Pancreas (tissue), 10 donors: ENCODE data around the gene SLC25A13. TPM values are rescaled to one million over a fixed set of nuclear protein-coding genes. Genes with fewer than 3 reads are reported as not detected.

ENCODE experiments used
- ATAC-seq, 4 donors: fragments of 200-7000 bp; cut with Tn5 transposase; one replicate each; pipeline versions ENCODE4 v1.8.0 to v1.9.1; 2020; ENCODE audit warnings: mild to moderate bottlenecking in 4 of 4, moderate library complexity in 4 of 4
- DNase-seq, 6 donors: peaks; one replicate each; pipeline ENCODE4 v3.0.0-alpha.2; 2020
- FAIRE-seq: peaks from 2 replicates; lab custom pipeline; 2012; peaks lifted over from hg19 to GRCh38; lab: Jason Lieb, UNC
- H3K27ac ChIP-seq, 4 donors: fragments of 200-600 bp; sonication (generic); 1 replicate in 3 of 4; 2 replicates in 1 of 4; pipeline versions ENCODE4 v1.5.0 to v1.8.0; 2020
- H3K27me3 ChIP-seq, 4 donors: fragments of 200-600 bp; one replicate each; pipeline ENCODE4 v1.8.0; 2021
- H3K36me3 ChIP-seq, 3 donors: fragments of 200-600 bp; sonication (generic) in 1 of 3; one replicate each; pipeline versions ENCODE4 v1.5.0 to v1.8.0; 2020 to 2021
- H3K4me1 ChIP-seq, 3 donors: fragments of 200-600 bp; one replicate each; pipeline ENCODE4 v1.8.0; 2021
- H3K4me3 ChIP-seq, 4 donors: fragments of 200-600 bp; sonication (generic) in 2 of 4; one replicate each; pipeline versions ENCODE4 v1.5.0 to v1.8.0; 2020 to 2021
- H3K9me3 ChIP-seq, 4 donors: fragments of 200-600 bp; one replicate each; pipeline ENCODE4 v1.8.0; 2021
- WGBS, 2 donors: extraction: QIAGEN DNeasy Blood & Tissue Kit; methylation state at CpG; one replicate each; pipeline ENCODE4 v1.1.7; 2013; 5-methylcytosine and 5-hydroxymethylcytosine counted together
- intact Hi-C, 3 donors: fragments of 100-400 bp; cut with DNase I; formaldehyde crosslinking; loops; one replicate each; pipeline versions ENCODE4 v1.11.1 to v1.14.2; 2022
- polyA plus RNA-seq, 2 donors: library from polyadenylated mRNA; stranded (reverse); fragments of 200-250 nt; gene quantifications; one replicate each; pipeline ENCODE4 v1.2.3, GENCODE V29; 2013
- total RNA-seq, 6 donors: library from RNA; stranded (reverse); fragmentation: NEBNext Ultra II Directional in 4 of 6; extraction: Animal tissue kit (Norgen Biotek cat#: 25700) in 4 of 6; gene quantifications; one replicate each; pipeline versions ENCODE4 v1.2.1 to v1.2.4, GENCODE V29; 2021 to 2023
- TF ChIP-seq, protein P1 (sequence below), 4 donors: fragments of 200-600 bp; sonication (generic) in 3 of 4; IDR thresholded peaks; one replicate each; pipeline versions ENCODE4 v1.5.0 to v1.8.0; 2021; ENCODE audit warnings: antibody characterized with exemption in 4 of 4
- donor health status: healthy with polysubstance abuse.
- donor health status: DM: no; HTN: no; CAD: no; lungs with moderate emphysema.
- donor health status: DM: no; HTN: no; CAD: no.
- donor health status: control.
- donor health status: control.
- donor health status: Bipolar disorder and iron deficiency.
- donor health status: DM: yes; HTN: yes; CAD: no.
- donor health status: DM: no; HTN: no; CAD: no.
- donor health status: DM: no; HTN: no; CAD: no.
- donor health status: DM: yes; HTN: yes; CAD: no.

Gene SLC25A13
- total and polyA plus RNA-seq, 8 donors: 4.2 to 15.0 (median 11.0) TPM

DNA sequence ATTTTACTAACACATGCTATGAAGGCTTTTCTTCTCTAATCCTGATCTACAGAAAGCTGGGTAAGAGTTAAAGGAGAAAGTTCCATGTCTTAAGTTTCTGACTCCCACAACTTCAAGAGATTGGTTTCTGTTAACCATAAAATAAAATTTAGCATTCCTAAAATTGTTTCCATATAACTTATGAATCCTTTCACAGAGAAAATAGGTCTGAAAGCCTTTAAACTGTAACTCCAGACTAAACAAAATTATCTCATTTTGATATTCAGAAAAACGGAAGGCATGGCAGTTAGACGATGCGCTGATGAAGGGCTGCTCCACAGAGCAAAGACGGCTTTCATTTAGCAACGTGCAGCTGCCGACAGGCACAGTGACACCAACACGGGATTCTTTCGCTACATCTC is 133.3 kb downstream of the SLC25A13 start:
- FAIRE-seq (no peak), DNase-seq (no peak), ATAC-seq (no peak)
- TF ChIP-seq, protein P1, sequence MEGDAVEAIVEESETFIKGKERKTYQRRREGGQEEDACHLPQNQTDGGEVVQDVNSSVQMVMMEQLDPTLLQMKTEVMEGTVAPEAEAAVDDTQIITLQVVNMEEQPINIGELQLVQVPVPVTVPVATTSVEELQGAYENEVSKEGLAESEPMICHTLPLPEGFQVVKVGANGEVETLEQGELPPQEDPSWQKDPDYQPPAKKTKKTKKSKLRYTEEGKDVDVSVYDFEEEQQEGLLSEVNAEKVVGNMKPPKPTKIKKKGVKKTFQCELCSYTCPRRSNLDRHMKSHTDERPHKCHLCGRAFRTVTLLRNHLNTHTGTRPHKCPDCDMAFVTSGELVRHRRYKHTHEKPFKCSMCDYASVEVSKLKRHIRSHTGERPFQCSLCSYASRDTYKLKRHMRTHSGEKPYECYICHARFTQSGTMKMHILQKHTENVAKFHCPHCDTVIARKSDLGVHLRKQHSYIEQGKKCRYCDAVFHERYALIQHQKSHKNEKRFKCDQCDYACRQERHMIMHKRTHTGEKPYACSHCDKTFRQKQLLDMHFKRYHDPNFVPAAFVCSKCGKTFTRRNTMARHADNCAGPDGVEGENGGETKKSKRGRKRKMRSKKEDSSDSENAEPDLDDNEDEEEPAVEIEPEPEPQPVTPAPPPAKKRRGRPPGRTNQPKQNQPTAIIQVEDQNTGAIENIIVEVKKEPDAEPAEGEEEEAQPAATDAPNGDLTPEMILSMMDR (IDR thresholded peaks at IDR 0.05): no peak
- Histone ChIP-seq H3K4me3 (no peak overlapping the region), H3K27ac (no peak overlapping the region), H3K27me3 (no peaks in the 10 kb centered on the region), H3K4me1 (peaks cover 0 to 5% (median 0%) of the 10 kb centered on the region in 3 donors), H3K9me3 (no peaks in the 10 kb centered on the region), H3K36me3 (peaks cover 0 to 27% (median 3%) of the 10 kb centered on the region in 3 donors)
- intact Hi-C loops: no loop called here
- WGBS, 2 donors: 82 to 83% methylated on average over 8 of the region's 8 CpGs

DNA sequence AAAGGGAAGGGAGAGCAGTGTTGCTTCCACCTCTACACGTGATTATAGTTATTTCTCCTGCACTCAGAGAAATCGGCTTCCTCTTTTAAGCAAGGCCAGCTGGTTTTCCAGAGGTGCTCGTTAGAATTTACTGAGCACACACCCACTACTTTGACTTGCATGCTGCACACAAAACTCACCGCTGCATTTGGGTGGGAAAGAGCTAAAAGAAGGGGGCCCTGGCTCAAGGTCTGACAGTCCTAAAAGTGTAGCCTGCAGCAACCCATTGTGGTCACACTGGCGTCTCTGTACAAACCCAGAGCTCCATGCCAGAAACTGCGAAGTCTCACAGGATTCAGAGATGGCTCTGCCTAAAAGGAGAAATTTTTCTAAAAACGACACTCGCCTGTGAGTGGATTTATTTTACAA is 133.7 kb downstream of the SLC25A13 start:
- Histone ChIP-seq H3K36me3 (peaks cover 0 to 31% (median 3%) of the 10 kb centered on the region in 3 donors), H3K27me3 (no peaks in the 10 kb centered on the region), H3K27ac (no peak overlapping the region), H3K4me3 (no peak overlapping the region), H3K9me3 (no peaks in the 10 kb centered on the region), H3K4me1 (peaks cover 0 to 5% (median 0%) of the 10 kb centered on the region in 3 donors)
- ATAC-seq: no peak
- WGBS, 2 donors: 82 to 88% methylated on average over 8 of the region's 8 CpGs
- DNase-seq: no peak
- intact Hi-C loops: no loop called here
- TF ChIP-seq, protein P1 (IDR thresholded peaks at IDR 0.05): no peak
- FAIRE-seq: no peak

DNA sequence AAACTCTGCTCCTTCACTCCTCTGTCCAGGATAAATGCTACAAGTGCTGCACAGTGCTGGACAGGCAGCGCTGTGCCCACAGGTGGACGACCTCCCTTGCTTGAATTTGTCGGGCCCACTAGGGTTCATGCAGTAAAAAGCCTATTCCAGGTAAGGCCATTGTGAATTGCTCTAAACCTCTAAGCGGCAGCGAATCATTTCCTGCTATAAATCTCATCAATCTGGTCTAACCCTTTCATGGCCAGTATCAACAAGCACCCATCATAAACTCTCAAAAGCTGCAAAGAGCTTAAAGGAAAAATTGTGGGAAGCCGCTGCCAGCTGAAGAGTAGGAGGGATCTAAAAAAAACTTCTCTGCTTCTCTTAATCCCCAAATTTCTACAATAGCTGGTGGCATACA is 134.2 kb downstream of the SLC25A13 start:
- no peak for ATAC-seq
- 73 to 79% methylated on average over 6 of the region's 6 CpGs for WGBS, 2 donors
- peaks cover 0 to 5% (median 0%) of the 10 kb centered on the region in 3 donors for H3K4me1 ChIP-seq
- H3K4me3 ChIP-seq: no peak overlapping the region
- peaks cover 0 to 31% (median 3%) of the 10 kb centered on the region in 3 donors for H3K36me3 ChIP-seq
- FAIRE-seq: no peak
- H3K27ac ChIP-seq: no peak overlapping the region
- TF ChIP-seq, protein P1 (IDR thresholded peaks at IDR 0.05): no peak
- no peak for DNase-seq
- H3K27me3 ChIP-seq: no peaks in the 10 kb centered on the region
- intact Hi-C loops: no loop called here
- H3K9me3 ChIP-seq: no peaks in the 10 kb centered on the region

DNA sequence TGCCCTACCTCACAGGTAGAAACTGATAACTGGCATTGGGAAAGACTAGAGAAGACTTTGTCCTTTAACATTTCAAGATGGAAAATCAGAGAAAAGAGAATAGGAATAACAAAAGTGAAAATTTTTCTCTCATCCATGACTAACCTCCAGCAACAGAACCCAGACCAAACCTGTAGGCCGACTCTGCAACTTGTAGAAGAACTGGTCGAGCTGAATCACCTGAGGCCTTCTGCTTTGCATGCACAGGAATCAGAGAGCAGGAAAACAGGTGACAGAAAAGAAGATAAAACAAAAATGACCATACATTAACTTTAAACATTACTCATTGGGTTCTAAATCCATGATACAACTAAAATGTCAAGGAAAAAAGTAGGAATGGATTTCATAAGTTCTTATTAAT is 137.1 kb downstream of the SLC25A13 start:
- TF ChIP-seq, protein P1 (IDR thresholded peaks at IDR 0.05): no peak
- Histone ChIP-seq H3K9me3 (no peaks in the 10 kb centered on the region), H3K27me3 (no peaks in the 10 kb centered on the region), H3K27ac (no peak overlapping the region), H3K4me1 (peaks cover 0 to 5% (median 0%) of the 10 kb centered on the region in 3 donors), H3K4me3 (no peak overlapping the region), H3K36me3 (peaks cover 0 to 18% (median 0%) of the 10 kb centered on the region in 3 donors)
- ATAC-seq (no peak), FAIRE-seq (no peak), DNase-seq (no peak)
- 82 to 90% methylated on average over 2 of the region's 2 CpGs for WGBS, 2 donors
- intact Hi-C loops: no loop called here

DNA sequence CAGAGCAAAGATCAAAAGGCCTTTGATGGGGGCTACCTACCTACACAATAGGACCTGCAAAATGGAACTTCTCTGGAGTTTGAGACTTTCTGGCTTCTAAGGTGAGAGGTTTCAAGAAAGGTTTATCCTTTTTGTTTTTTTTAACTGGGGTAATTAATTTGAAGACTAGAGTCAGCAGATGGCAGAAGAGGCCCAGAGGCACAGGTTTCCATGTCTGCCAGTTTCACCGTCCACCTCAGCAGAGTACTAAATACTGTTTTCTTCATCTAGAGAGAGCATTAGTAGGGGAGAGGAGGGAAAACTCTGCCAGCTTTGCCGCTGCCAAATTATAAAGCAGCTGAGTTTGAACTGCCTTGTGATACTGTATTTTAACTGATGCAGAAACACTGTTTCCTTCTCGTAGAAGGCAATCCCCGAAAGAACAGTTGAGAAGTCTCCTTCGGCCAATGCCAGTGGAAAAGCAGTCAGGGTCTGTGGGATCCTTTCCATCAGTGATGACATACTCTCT is 138.7 kb downstream of the SLC25A13 start:
- no peak overlapping the region for H3K27ac ChIP-seq
- FAIRE-seq (no peak), ATAC-seq (no peak), DNase-seq (no peak)
- no peak overlapping the region for H3K4me3 ChIP-seq
- intact Hi-C loops: no loop called here
- H3K9me3 ChIP-seq: no peaks in the 10 kb centered on the region
- H3K27me3 ChIP-seq: no peaks in the 10 kb centered on the region
- no peaks in the 10 kb centered on the region for H3K4me1 ChIP-seq
- H3K36me3 ChIP-seq: peaks cover 0 to 18% (median 0%) of the 10 kb centered on the region in 3 donors
- TF ChIP-seq, protein P1 (IDR thresholded peaks at IDR 0.05): no peak
- 96% methylated on average over 5 of the region's 5 CpGs for WGBS, 2 donors
